Left renal cortex interstitium (tissue), 4 donors: ENCODE results near the gene FHIP1A. TPM values are rescaled to one million over a fixed set of nuclear protein-coding genes. Genes with fewer than 3 reads are reported as not detected.

Source experiments
- DNase-seq, 4 donors: peaks; one replicate each; pipeline ENCODE4 v3.0.0-alpha.2; 2013; ENCODE audit warnings: low read depth in 4 of 4, low spot score in 2 of 4, missing footprints in 1 of 4
- polyA plus RNA-seq, 4 donors: library from polyadenylated mRNA; unstranded; fragments of 120-200 nt; gene quantifications; one replicate each; pipeline ENCODE4 v1.2.1, GENCODE V29; 2013; ENCODE audit not compliant: insufficient read length in 4 of 4

FHIP1A gene
- polyA plus RNA-seq, 4 donors = 5.3 to 6.1 (median 5.7) TPM

DNA sequence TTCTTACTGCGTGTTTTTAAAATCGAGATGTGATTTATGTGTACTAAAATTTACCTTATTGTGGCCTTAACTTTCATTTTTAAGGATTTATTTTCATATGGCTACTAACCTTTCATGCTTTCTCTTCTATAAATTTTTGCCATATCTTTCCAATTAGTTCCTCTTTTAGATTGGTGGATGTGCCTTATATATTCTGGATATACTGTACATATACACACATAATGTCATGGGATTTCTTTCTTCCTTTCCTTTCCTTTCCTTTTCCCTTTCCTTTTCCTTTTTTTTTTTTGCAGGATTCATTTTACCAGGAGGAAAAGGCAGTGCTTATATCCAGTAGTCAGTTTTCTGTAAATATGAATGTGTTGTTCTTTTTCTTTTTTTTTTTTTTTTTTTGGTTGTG is 37.2 kb downstream of the FHIP1A start:
- DNase-seq = no peak

DNA sequence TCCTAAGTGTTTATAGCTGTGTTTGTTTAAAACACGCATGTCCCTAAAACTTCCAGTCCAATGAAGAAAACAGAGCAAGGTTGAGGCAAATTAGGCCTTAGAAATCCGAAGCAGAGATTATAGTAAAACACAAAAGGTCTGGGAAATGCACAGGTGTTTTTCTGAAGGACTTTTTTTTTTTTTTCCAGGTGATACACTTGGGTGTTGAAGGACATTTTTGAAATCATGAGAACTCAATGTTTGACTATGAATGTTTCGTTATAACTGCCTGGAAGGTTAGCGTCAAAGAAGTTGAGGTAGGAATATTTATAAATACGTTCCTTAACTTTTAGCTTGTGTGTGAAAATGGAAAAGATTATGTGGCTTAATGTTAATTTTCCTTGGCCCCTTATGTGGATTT is 45.5 kb downstream of the FHIP1A start:
- no peak for DNase-seq

DNA sequence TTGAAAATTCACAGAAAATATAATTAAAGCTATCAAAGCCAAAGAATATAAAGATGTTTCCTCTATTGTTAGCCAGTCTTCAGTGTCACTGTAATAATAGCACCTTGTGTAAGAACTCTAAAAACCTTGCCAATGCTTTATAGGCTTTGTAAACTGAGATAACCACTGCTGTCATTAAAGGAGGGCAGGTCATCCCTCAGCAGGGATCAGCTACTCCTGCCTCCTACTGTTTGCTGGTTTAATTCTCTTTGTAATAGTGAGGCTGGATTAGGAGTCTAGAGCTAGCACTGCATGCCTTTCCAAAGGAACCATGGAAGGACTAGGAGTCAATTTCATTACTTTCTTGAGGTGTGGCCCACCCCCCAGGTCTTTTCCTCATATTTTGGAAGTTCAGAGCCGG is 46.2 kb downstream of the FHIP1A start:
- no peak for DNase-seq

DNA sequence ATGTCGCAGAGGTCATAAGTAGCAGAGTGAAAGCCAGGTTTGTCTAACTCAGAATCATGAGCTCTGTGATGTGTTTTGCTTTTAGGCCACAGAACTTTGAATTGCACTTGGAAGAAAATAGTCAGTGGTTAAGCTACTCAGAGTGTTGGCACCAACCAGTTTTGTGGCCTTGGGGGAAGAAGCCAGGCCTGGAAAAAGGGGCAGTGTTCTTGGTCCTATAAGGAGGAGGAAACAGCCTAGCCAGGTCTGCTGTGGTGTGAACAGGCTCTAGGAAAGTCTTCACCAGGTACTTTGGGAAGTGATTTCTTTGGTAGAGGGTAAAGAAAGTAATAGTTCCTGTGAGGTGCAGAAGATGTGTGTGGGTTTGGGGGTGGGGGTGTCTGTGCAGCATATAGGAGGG is 49.2 kb downstream of the FHIP1A start:
- no peak for DNase-seq

Other genes starting within 250 kb of the FHIP1A start
- gene PRSS48, start 132.0 kb upstream of the FHIP1A start, polyA plus RNA-seq = not detected
- 10 to 100 TPM; 25.3 to 34.8 (median 27.7) TPM for gene SH3D19, start 83.6 kb upstream of the FHIP1A start, polyA plus RNA-seq